H9 (cell line): ENCODE results near the gene MREG. TPM values are rescaled to one million over a fixed set of nuclear protein-coding genes. Genes with fewer than 3 reads are reported as not detected.

Experiments
- DNase-seq: peaks from one replicate; pipeline ENCODE4 v3.0.0-alpha.2; 2017
- H2AFZ ChIP-seq: one replicate; pipeline ENCODE4 v1.6.1; 2013; ENCODE audit warnings: mild to moderate bottlenecking, low read length, control low read depth, moderate library complexity
- H2AK5ac ChIP-seq: 2 replicates; pipeline ENCODE4 v1.6.1; 2013; ENCODE audit warnings: low read length, control low read depth, mixed read lengths; ENCODE audit not compliant: insufficient read length
- H2BK120ac ChIP-seq: one replicate; pipeline ENCODE4 v1.6.1; 2013; ENCODE audit warnings: low read depth, mild to moderate bottlenecking, low read length, control low read depth, inconsistent platforms; ENCODE audit not compliant: poor library complexity, severe bottlenecking
- H2BK12ac ChIP-seq: 2 replicates; pipeline ENCODE4 v1.6.1; 2013; ENCODE audit warnings: low read length, control low read depth, mixed read lengths, low read depth; ENCODE audit not compliant: insufficient read length
- H2BK15ac ChIP-seq: 2 replicates; pipeline ENCODE4 v1.6.1; 2013; ENCODE audit warnings: low read depth, low read length, control low read depth
- H2BK20ac ChIP-seq: one replicate; pipeline ENCODE4 v1.6.1; 2013; ENCODE audit warnings: low read depth, mild to moderate bottlenecking, low read length, control low read depth, inconsistent platforms; ENCODE audit not compliant: poor library complexity, severe bottlenecking
- H2BK5ac ChIP-seq: 2 replicates; pipeline ENCODE4 v1.6.1; 2013; ENCODE audit warnings: low read length, control low read depth, mixed read lengths; ENCODE audit not compliant: insufficient read length
- H3K14ac ChIP-seq: 2 replicates; pipeline ENCODE4 v1.6.1; 2013; ENCODE audit warnings: low read length, control low read depth; ENCODE audit not compliant: insufficient read depth
- H3K18ac ChIP-seq: 2 replicates; pipeline ENCODE4 v1.6.1; 2013; ENCODE audit warnings: low read depth, mild to moderate bottlenecking, mixed read lengths, low read length, control low read depth; ENCODE audit not compliant: insufficient read length
- H3K23ac ChIP-seq: 2 replicates; pipeline ENCODE4 v1.6.1; 2013; ENCODE audit warnings: low read length, control low read depth, mixed read lengths, low read depth; ENCODE audit not compliant: insufficient read length
- H3K23me2 ChIP-seq: 2 replicates; pipeline ENCODE4 v1.6.1; 2013; ENCODE audit warnings: low read depth, mild to moderate bottlenecking, mixed read lengths, low read length, control low read depth; ENCODE audit not compliant: insufficient read length, poor library complexity, severe bottlenecking
- H3K27ac ChIP-seq: 2 replicates; pipeline ENCODE4 v1.5.1; 2013; ENCODE audit warnings: low read length, control low read depth, mixed read lengths, low read depth; ENCODE audit not compliant: insufficient read length
- H3K27me3 ChIP-seq: 2 replicates; pipeline ENCODE4 v1.6.1; 2013; ENCODE audit warnings: low read length, control low read depth, inconsistent platforms; ENCODE audit not compliant: insufficient read depth
- H3K4ac ChIP-seq: 2 replicates; pipeline ENCODE4 v1.6.1; 2013; ENCODE audit warnings: low read depth, mild to moderate bottlenecking, control low read depth, inconsistent platforms, low read length, moderate library complexity
- H3K4me1 ChIP-seq: 2 replicates; pipeline ENCODE4 v1.6.1; 2013; ENCODE audit warnings: low read length, control low read depth, inconsistent platforms; ENCODE audit not compliant: insufficient read depth
- H3K4me2 ChIP-seq: 2 replicates; pipeline ENCODE4 v1.6.1; 2013; ENCODE audit warnings: low read length, control low read depth, mixed read lengths; ENCODE audit not compliant: insufficient read length, insufficient read depth
- H3K56ac ChIP-seq: 2 replicates; pipeline ENCODE4 v1.6.1; 2013; ENCODE audit warnings: low read depth, mild to moderate bottlenecking, mixed read lengths, low read length, control low read depth; ENCODE audit not compliant: insufficient read length
- H3K79me1 ChIP-seq: 2 replicates; pipeline ENCODE4 v1.6.1; 2013; ENCODE audit warnings: low read depth, mild to moderate bottlenecking, moderate library complexity, low read length, control low read depth, inconsistent platforms; ENCODE audit not compliant: insufficient read depth, poor library complexity, severe bottlenecking
- H3K79me2 ChIP-seq: 2 replicates; pipeline ENCODE4 v1.6.1; 2013; ENCODE audit warnings: low read length, control low read depth, inconsistent platforms; ENCODE audit not compliant: insufficient read depth
- H3K9ac ChIP-seq: 2 replicates; pipeline ENCODE4 v1.6.1; 2013; ENCODE audit warnings: low read length, control low read depth, mixed read lengths; ENCODE audit not compliant: insufficient read length; ENCODE audit errors: extremely low read depth
- H3K9me3 ChIP-seq: one replicate; pipeline ENCODE4 v1.6.1; 2013; ENCODE audit warnings: low read depth, low read length, inconsistent platforms; ENCODE audit not compliant: control insufficient read depth
- H3T11ph ChIP-seq: one replicate; pipeline ENCODE4 v1.6.1; 2013; ENCODE audit warnings: mild to moderate bottlenecking, low read length, control low read depth, inconsistent platforms
- H4K20me1 ChIP-seq: one replicate; pipeline ENCODE4 v1.6.1; 2013; ENCODE audit not compliant: control insufficient read depth, insufficient read length, insufficient read depth
- H4K5ac ChIP-seq: 2 replicates; pipeline ENCODE4 v1.6.1; 2013; ENCODE audit warnings: low read depth, mild to moderate bottlenecking, mixed read lengths, low read length, control low read depth; ENCODE audit not compliant: insufficient read length
- H4K8ac ChIP-seq: replicated peaks from 2 replicates; pipeline ENCODE4 v1.6.1; 2013; ENCODE audit warnings: low read length, control low read depth, mixed read lengths, low read depth; ENCODE audit not compliant: insufficient read length
- H4K91ac ChIP-seq: 2 replicates; pipeline ENCODE4 v1.6.1; 2013; ENCODE audit warnings: low read depth, mild to moderate bottlenecking, moderate library complexity, mixed read lengths, low read length, control low read depth; ENCODE audit not compliant: insufficient read length
- H3K27ac Mint-ChIP-seq, 3 experiments: 2 replicates in 2 of 3; 3 replicates in 1 of 3; pipeline ENCODE4 v1.8.0; 2020 to 2021; ENCODE audit warnings: mixed read lengths in 3 of 3, mild to moderate bottlenecking in 1 of 3, moderate library complexity in 1 of 3
- H3K27me3 Mint-ChIP-seq: 2 replicates; pipeline ENCODE4 v1.8.0; 2021; ENCODE audit warnings: low read depth, mild to moderate bottlenecking, moderate library complexity, mixed read lengths
- H3K36me3 Mint-ChIP-seq, 3 experiments: 2 replicates in 2 of 3; 3 replicates in 1 of 3; pipeline ENCODE4 v1.8.0; 2020 to 2021; ENCODE audit warnings: low read depth in 3 of 3, mixed read lengths in 3 of 3; ENCODE audit not compliant: insufficient read depth in 1 of 3
- H3K4me1 Mint-ChIP-seq, 2 experiments: 2 replicates each; pipeline ENCODE4 v1.8.0; 2020; ENCODE audit warnings: mixed read lengths in 2 of 2
- H3K4me3 Mint-ChIP-seq, 2 experiments: 2 replicates in 1 of 2; 3 replicates in 1 of 2; pipeline ENCODE4 v1.8.0; 2020 to 2021; ENCODE audit warnings: mild to moderate bottlenecking in 2 of 2, mixed read lengths in 2 of 2, moderate library complexity in 1 of 2
- H3K9me3 Mint-ChIP-seq, 2 experiments: 2 replicates in 1 of 2; 3 replicates in 1 of 2; pipeline ENCODE4 v1.8.0; 2020; ENCODE audit warnings: mild to moderate bottlenecking in 2 of 2, mixed read lengths in 2 of 2, moderate library complexity in 1 of 2
- WGBS: extraction: QIAGEN DNeasy Blood & Tissue Kit; methylation state at CpG from one replicate; pipeline ENCODE4 v1.1.7; 2013; ENCODE audit warnings: missing lambda C conversion rate, low lambda C conversion rate, mixed read lengths; ENCODE audit not compliant: insufficient read length; ENCODE audit errors: extremely low coverage; 5-methylcytosine and 5-hydroxymethylcytosine counted together
- total RNA-seq: library from RNA; stranded (reverse); gene quantifications from 2 replicates; pipeline ENCODE4 v1.2.1, GENCODE V29; 2021
- TF ChIP-seq, protein P1 (sequence below): fragments of 200-600 bp; sonication (generic); conservative IDR thresholded peaks from 3 replicates; pipeline ENCODE4 v1.8.0; 2021; ENCODE audit warnings: antibody characterized with exemption, mild to moderate bottlenecking

Gene MREG
- total RNA-seq, 1 experiment from 2014 or later: 21.8 TPM

DNA sequence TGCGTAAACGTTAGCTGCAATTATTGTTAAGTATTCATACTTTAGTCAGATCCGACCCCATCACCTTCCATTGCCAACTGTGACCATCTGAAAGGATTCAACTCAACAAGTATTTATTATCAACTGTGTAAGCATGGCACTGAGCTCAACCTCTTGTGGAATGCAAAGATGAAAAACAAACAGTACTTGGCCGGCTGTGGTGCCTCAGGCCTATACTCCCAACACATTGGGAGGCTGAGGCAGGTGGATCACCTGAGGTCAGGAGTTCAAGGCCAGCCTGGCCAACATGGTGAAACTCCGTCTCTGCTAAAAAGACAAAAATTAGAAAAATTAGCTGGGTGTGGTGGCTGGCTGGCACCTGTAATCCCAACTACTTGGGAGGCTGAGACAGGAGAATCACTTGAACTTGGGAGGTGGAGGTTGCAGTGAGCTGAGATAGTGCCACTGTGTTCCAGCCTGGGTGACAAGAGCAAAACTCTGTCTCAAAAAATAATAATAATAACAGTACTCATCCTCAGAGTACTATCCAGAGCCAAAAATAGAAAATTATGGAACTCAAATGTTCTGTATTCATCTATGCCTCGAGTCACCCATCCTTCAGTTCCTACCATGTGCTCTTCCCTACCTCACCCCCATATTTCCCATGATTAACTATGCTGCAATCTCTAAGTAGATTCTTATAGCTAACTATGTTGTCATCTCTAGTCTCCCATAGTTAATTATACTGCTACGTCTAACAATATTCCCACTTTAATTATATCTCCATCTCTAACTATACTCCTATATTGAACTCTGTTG is 8.6 kb upstream of the MREG start:
- 100% methylated on average over 1 of the region's 7 CpGs for WGBS
- Histone ChIP-seq H3K79me1 (no peaks in the 10 kb centered on the region), H3K23ac (no peak overlapping the region), H2BK20ac (no peak overlapping the region), H3K4me2 (no peak overlapping the region), H2AFZ (no peak overlapping the region), H3K18ac (no peak overlapping the region), H3K79me2 (no peaks in the 10 kb centered on the region), H3K4me1 (no peaks in the 10 kb centered on the region), H2BK5ac (no peak overlapping the region), H3K14ac (no peak overlapping the region), H3K27me3 (no peaks in the 10 kb centered on the region), H3K27ac (no peak overlapping the region), H4K8ac (no peak overlapping the region), H2BK15ac (no peak overlapping the region), H2AK5ac (no peak overlapping the region), H3K9ac (no peak overlapping the region), H2BK12ac (no peak overlapping the region), H4K20me1 (no peaks in the 10 kb centered on the region), H3K56ac (no peak overlapping the region), H4K5ac (no peak overlapping the region), H3K4ac (no peak overlapping the region), H3K23me2 (no peaks in the 10 kb centered on the region), H3K9me3 (no peaks in the 10 kb centered on the region), H3T11ph (no peak overlapping the region), H4K91ac (no peak overlapping the region), H2BK120ac (no peak overlapping the region)
- H3K36me3 Mint-ChIP-seq: no peaks in the 10 kb centered on the region; a peak in 2 of 7 replicates
- DNase-seq: no peak
- H3K4me1 Mint-ChIP-seq: 0 out of 4 replicates have a peak, but pooled peaks cover 0 to 2% of the 10 kb centered on the region in 2 experiments
- no peaks in the 10 kb centered on the region for H3K9me3 Mint-ChIP-seq
- no peaks in the 10 kb centered on the region for H3K27me3 Mint-ChIP-seq
- H3K27ac Mint-ChIP-seq: no peak overlapping the region
- TF ChIP-seq, protein P1, sequence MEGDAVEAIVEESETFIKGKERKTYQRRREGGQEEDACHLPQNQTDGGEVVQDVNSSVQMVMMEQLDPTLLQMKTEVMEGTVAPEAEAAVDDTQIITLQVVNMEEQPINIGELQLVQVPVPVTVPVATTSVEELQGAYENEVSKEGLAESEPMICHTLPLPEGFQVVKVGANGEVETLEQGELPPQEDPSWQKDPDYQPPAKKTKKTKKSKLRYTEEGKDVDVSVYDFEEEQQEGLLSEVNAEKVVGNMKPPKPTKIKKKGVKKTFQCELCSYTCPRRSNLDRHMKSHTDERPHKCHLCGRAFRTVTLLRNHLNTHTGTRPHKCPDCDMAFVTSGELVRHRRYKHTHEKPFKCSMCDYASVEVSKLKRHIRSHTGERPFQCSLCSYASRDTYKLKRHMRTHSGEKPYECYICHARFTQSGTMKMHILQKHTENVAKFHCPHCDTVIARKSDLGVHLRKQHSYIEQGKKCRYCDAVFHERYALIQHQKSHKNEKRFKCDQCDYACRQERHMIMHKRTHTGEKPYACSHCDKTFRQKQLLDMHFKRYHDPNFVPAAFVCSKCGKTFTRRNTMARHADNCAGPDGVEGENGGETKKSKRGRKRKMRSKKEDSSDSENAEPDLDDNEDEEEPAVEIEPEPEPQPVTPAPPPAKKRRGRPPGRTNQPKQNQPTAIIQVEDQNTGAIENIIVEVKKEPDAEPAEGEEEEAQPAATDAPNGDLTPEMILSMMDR: no peak
- no peak overlapping the region for H3K4me3 Mint-ChIP-seq
